Left lobe of liver (tissue), 2 donors: ENCODE results near the gene ACAT2. TPM values are rescaled to one million over a fixed set of nuclear protein-coding genes. Genes with fewer than 3 reads are reported as not detected.
"Not testable (repeated sequence)": the region's sequence is repeated elsewhere in the genome, so short reads cannot be mapped to it uniquely, and the experiment has no call there.

ENCODE experiments used
- ATAC-seq: fragments of 200-7000 bp; cut with Tn5 transposase; one replicate; pipeline ENCODE4 v1.9.1; 2020; ENCODE audit warnings: mild to moderate bottlenecking, moderate library complexity
- DNase-seq: peaks from one replicate; pipeline ENCODE4 v3.0.0-alpha.2; 2020; ENCODE audit warnings: low spot score
- total RNA-seq: library from RNA; stranded (reverse); gene quantifications from one replicate; pipeline ENCODE4 v1.2.1, GENCODE V29; 2021
- donor health status: DM: no; HTN: no; CAD: no; lungs with moderate emphysema.
- donor health status: DM: no; HTN: yes; CAD: no.

Gene ACAT2
- total RNA-seq: 44.6 TPM

DNA sequence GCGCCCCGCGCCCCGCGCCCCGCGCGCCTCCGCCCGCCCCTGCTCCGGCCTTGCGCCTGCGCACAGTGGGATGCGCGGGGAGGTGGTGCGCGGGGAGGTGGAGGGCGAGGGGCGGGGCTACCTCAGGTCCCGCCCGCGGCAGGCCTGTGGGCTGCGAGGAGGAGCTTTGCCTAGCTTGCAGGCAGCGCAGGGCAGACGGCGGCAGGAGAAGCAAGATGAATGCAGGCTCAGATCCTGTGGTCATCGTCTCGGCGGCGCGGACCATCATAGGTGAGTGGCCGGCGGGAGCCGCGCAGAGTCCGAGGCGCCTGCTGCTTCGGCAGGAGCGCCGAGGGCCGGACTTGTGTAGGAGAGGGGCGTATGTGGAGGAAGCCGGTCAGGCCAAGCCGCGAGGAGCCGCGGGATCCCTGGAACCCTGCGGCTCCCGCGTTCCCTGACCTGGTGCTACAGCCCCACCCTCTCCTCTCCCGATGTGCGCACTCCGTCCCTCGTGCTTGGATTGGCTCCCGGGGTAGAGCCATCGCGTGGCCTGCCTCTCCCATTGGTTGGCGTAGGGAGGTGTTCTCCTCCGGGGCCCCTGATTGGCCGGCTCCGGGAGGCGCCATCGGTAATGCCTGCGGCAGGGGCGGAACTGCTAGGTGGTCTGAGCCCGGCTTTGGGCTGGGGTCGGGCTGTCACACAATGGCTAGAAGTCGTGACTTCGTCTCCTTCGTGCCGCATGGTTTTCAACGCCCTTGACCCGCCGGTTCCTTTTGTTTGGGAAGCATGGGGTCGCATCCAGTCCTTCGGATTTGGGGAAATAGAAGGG, at the start of gene ACAT2:
ACAT2 (plus strand) TSS at position 173 of the 808 bp plus-strand sequence; CDS start at position 216, 43 bp downstream.
- ATAC-seq (peak; percentile 93), DNase-seq (peak; percentile 96)

DNA sequence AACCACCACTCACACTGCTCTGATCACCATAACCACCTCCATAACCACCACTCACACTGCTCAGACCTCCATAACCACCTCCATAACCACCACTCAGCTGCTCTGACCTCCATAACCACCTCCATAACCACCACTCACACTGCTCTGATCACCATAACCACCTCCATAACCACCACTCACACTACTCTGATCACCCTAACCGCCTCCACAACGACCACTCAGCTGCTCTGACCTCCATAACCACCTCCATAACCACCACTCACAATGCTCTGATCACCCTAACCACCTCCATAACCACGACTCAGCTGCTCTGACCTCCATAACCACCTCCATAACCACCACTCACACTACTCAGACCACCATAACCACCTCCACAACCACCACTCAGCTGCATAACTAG, 49.5 kb upstream of the ACAT2 start:
- DNase-seq: not testable (repeated sequence)

DNA sequence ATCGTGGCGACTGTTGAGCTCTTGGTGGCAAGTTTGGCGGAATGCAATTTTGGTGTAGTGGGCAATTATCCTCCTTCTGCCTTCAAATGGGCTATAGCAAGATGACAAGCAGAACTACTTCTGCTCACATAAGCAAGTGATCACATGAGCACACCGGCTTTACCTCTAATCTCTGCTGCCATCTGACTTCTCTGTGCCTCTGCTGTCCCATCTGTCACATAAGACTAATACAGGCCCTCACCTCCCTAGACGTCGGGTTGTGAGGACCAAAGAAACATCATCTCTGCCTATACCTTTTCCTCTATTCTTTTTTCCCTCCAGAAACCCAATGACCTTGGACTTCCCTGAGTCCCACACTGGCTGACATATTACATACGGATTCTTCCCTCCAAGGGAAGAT, 47.9 kb upstream of the ACAT2 start:
- no peak for DNase-seq
- no peak for ATAC-seq

More for the DNA sequence above, 49.5 kb upstream of the ACAT2 start:
- not testable (repeated sequence) for ATAC-seq

DNA sequence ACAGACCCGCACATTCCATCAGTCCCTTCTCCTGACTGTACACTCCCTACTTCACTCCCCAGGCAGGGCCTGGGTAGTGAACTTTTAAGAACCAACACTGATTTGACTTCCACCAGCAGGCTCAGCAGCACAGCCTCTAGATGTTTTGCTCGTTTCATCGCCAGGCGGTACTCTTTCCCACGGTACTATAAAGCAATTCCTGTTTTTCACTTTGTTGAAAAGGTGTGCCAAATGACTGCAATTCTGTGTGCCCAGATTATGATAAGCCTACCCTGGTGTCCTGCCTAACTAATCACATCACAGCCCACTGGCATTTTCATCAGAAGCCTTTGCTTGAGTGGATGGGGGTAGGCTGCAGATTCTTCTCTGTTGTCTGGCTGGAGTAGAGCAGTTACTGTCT, 47.4 kb upstream of the ACAT2 start:
- DNase-seq (no peak), ATAC-seq (no peak)

DNA sequence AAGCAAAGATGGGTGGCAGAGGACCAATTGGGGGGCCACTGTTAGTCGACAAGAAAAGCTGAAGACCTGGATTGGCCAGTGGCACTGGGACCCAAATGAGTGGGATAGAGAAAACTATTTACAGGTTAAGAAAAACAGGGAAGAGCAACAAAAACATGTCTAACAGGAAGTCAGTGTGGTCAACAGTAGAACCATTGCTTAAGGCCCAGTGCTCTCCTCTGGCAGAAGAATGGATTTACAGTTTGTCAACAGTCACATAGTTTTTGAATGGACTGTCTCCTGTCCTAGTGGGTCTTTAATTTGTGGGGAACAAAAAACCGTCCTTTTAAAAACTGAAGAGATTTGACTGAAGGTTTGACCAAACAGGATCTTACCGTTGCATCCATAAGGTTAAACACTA, 46.7 kb upstream of the ACAT2 start:
- DNase-seq (no peak), ATAC-seq (no peak)

DNA sequence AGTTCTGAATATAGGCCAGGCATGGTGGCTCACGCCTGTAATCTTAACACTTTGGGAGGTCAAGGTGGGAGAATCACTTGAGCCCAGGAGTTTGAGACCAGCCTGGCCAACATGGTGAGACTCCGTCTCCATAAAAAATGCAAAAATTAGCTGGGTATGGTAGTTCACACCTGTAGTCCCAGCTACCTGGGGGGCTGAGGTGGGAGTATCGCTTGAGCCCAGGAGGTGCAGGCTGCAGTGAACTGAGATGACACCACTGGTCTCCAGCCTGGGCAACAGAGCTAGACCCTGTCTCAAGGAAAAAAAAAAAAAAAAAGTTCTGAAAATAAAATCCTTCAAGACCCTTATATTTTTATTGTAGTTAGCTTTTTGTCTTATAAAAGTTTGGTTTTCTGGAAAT, 46.2 kb upstream of the ACAT2 start:
- DNase-seq: no peak
- no peak for ATAC-seq

DNA sequence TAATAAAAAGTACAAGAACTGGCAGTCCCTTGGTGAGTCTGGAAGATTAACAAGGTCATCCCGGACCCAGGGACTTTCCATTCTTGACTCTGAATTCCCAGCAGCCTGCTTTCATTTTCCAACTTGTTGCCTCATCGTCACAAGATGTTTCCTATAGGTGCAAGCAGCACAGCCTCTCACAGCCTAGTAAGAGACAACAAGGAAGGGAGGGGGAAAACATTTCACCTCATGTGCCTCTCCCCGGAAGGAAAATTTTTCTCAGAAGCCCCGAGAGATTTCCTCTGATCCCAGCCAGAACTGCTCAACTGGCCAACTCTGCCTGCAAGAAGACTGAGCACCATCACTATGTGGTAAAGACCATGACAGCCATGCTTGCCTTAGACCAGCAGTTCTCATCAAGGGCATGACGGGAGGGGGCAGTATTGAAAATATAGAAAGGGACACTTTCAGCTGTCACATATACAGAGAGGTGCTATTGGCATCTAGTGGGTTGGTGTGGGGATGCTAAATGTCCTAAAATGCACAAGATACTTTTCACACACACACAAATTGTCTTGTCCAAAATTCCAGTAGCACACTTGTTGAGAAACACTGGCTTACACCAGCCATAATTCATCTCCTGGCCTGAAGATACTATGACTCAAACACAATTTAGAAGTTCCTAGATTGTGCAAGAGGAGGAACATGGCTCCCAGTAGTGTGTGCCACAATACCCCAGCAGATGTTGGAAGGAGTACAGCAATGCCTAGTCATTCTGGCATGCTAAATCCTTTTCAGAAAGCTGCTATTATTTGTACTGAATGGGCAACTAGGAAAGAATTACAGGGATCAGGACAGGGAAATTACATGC, 45.4 kb upstream of the ACAT2 start:
- no peak for DNase-seq

DNA sequence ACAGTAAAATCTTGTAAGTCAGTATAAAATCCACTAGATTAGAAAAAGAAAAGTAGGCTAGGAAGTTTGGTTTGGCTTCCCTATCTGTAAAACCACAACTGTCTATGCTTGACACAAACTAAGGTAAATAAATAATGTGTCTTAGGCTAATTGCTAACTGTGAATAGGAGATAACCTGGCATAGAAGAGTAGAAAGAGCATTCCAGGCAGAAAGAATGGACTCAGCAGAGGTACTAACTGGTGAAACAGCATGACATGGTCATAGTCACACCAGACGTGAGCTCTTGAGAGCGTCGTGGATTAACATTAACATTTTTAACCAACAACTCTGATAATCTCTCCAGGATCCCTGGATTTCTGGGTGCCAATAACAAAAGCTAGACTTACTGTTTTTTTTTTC, 43.2 kb upstream of the ACAT2 start:
- no peak for DNase-seq
- ATAC-seq: no peak

More for the DNA sequence above, 45.4 kb upstream of the ACAT2 start:
- ATAC-seq: peak; percentile 88

DNA sequence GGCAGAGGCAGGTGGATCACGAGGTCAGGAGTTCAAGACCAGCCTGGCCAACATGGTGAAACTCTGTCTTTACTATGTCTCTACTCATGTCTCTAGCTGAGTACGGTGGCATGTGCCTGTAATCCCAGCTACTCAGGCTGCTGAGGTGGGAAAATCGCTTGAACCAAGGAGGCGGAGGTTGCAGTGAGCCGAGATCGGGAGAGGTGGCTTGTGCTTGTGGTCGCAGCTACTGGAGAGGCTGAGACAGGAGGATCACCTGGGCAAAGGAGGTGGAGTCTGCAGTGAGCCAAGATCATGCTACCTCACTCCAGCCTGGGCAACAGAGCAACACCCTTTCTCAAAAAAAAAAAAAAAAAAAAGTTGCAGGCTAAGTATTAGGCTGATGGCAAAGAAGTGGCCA, 42.6 kb upstream of the ACAT2 start:
- ATAC-seq (no peak), DNase-seq (no peak)

DNA sequence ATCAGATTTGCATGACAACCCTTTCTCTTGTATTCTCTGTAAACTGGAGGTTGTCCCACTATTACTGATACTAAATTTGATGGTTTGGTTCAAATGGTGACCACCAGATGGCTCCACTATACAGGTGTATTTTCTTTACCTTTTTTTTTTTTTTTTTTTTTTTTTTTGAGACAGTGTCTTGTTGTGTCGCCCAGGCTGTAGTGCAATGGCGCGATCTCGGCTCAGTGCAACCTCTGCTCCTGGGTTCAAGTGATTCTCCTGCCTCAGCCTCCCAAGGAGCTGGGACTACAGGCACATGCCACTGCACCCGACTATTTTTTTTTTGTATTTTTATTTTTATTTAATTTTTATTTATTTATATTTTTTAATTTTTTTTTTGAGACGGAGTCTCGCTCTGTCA, 41.1 kb upstream of the ACAT2 start:
- ATAC-seq (peak; percentile 66), DNase-seq (no peak)

DNA sequence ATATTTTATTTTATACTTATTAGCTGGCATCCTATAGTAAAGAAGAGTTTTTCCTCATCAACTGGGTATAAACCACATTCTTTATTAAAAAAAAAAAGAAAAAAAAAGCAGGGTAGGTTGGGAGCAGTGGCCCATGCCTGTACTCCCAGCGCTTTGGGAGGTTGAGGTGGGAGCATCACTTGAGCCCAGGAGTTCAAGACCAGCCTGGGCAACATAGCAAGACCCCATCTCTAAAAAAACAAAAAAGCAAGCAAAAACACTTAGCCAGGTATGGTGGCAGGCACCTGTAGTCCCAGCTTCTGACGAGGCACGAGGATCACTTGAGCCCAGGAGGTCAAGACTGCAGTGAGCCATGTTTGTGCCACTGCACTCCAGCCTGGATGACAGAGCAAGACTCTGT, 39.9 kb upstream of the ACAT2 start:
- ATAC-seq, DNase-seq: not testable (repeated sequence)

DNA sequence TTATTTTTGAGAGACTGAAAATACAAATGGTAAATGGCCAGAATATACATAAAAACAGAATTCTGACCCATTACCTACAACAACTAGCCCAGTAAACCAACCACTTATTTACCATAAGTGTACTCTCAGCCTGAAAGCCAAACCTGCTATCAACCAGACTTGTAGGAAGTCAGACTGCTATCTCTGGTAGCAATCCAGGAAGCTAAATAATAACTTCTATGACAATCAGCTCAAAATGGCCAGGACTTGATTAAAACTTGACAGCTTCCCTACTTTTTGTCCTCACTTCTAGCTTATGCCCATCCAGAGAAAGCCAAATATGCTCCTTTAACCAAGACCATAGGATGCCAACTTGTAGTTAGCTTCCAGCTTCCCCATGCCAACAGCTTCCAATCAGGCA, 39.2 kb upstream of the ACAT2 start:
- no peak for DNase-seq
- ATAC-seq: no peak

DNA sequence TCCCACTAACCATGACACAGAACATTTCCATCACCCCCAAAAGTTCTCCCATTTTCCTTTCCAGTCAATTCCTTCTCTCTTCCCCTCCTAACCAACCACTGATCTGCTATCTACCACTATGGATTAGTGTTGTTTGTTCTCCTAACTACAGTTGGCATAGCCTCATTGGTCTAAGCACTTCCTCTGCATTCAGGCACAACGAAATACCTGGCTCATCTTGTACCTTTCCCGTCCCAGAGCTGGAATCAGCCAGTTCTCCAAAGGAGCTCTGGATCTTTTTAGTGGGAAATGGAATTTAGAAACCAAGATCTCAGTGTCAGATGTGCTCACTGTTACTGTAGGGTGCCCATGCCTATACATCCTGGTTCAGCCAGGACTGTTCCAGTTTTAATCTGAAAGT, 38.6 kb upstream of the ACAT2 start:
- DNase-seq: no peak
- ATAC-seq: no peak

DNA sequence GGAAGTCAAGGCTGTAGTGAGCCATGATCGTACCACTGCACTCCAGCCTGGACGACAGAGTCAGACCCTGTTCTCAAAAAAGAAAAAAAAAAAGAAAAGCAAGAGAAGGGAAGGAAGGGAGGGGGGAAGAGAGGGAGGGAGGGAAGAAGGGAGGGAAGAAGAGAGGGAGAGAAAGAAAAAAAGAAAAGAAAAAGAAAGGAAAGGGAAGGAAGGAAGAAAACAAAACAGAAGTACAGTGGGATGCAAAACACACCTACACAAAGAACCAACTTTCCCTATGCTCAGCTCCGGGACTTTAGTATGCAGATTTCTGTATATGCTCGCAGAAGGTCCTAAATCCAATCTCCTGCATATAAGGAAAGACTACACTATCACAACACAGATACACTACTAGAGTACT, 37.1 kb upstream of the ACAT2 start:
- no peak for ATAC-seq
- DNase-seq: no peak

DNA sequence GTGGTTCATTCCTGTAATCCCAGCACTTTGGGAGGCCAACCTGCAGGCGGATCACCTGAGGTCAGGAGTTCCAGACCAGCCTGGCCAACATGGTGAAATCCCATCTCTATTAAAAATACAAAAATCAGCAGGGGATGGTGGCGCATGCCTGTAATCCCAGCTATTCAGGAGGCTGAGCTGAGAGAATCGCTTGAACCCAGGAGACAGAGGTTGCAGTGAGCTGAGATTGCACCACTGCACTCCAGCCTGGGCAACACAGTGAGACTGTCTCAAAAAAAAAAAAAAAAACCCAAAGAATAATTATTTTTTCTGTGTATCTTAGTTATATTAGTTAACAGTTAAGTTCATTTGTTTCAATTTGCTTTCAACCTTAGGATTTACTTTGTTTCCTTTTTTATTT, 36.6 kb upstream of the ACAT2 start:
- not testable (repeated sequence) for DNase-seq, ATAC-seq

DNA sequence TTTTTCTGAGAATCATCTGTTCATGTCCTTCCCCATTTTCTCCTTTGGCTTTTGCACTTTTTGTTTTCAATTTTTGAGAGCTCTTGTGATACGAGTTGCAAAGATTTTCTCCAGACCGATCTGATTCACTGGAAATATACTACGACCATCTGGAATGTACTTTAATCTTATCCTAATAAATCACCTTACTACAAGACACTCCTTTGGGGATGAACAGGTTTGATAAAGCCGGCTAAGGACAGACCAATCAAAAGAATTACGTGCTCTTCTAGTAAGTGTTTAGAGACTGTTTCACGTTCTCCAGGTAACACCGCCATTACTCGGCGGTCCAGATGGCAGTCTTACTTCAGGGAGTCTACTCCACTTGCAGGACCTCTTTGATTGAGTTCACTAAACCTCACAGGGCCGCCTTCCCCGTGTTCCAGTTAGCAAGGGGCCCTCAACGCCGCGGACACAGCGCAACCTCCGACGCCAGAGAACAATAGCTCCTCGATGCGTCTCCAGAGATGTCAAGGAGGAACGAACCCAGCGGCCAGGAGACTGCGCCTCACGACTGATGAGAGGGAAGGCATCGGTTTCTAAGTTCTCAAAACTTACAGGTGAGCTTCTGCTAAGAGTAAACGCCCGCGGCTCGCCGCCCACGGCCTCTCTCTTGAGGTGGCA, 35.5 kb upstream of the ACAT2 start:
- no peak for DNase-seq
- peak; percentile 13 for ATAC-seq

DNA sequence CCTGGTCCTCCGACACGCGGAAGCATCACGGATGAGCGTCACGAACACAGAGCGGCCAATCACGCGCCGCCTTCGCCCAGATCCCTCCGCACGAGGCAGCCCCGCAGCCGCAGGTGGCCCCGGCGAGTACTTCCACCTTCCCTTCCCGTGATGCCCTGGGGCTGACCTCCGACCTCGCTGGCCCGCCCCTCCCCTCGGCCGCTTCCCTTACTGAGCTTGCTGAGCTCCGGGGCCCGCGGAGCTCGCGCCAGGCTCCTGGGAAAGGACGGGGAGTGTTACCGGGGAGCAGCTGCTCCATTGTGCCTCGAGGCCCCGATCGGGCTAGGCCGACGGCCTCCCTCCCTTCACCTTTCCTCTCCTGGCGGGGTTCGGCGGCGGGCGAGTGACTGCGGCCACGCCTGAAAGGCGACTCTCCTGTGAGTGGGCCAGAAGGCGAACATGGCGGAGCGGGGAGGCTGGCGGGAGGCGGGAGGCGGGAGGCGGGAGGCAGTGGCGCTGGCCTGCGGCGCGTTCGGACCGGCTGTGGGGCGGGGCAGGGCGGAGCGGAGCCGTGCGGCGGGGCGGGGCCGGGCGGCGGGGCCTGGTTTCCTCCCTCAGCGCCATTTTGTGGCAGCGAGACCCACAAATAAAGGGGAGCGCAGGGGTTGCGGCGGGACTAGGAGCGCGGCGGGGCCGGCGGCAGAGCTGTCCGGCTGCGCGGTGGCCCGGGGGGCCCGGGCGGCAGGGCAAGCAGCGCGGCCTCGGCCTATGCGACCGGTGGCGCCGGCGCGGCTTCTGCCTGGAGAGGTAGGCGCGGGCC, 34.7 kb upstream of the ACAT2 start, which contains the start of gene WTAP:
WTAP (plus strand) TSS at position 589 of the 799 bp plus-strand sequence. CDS start 8,760 bp downstream, outside the sequence.
- peak; percentile 92 for ATAC-seq
- peak; percentile 99 for DNase-seq

DNA sequence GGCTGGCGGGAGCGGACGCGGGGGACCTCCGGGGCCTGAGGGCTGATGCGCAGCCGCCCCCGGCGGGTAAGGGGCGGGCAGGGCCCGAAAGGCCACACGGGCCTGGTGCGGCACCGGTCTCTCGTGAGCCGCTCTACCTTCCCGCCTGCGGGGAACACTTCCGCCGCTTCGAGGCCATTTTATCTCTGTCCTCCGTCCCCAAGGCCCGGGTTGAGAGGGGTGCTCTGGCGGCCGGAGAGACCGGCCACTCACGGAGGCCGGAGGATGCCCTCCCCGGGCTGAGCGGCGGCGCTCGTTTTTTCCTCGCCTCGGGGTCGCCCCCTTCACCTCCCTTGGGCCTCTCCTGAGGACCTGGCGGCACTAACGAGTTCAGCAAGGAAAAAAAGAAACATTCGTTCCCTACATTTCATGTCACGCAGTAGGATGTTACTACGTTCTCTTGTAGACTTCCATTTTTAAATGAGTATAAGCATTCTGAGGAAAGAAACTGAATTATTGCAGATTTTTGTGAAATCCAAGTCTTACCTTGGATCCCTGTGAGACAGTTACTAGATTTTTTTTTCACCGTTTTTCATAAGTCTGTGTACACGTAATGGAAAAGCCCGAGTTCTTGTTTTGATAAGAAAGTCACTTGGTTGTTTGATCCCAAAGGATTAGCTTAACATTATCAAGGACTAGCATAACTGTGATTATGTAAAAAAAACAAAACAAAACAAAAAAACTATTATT, 34.0 kb upstream of the ACAT2 start:
- DNase-seq: no peak
- peak; percentile 45 for ATAC-seq

DNA sequence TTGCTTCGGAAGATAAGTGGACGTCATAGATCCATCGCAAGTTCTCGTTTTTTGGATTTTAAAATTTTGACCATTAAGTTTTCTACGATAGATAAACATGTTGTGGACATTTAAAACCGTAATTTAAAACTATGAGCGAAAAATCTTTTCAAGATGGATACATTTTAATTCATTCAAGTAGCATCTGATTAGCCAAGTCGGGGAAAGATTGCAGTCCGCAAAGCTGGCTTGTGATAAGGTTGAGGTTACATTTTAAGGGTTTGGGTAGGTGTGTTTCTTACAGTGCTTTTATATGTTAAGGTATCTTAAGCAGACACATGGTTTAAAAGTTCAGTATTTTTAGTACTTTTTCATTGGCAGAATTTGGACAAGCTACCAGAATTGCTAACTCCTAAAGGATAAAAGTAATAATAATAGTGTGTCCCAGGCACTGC, 33.3 kb upstream of the ACAT2 start:
- DNase-seq (no peak), ATAC-seq (no peak)
